Peyer's patch (tissue), 4 donors: ENCODE results near the gene FZR1.

Experiments used
- POLR2A ChIP-seq, 2 donors: fragments of 450-650 bp; IDR thresholded peaks; one replicate each; pipeline ENCODE4 v1.5.1; 2017; ENCODE audit warnings: antibody characterized with exemption in 2 of 2, mild to moderate bottlenecking in 2 of 2, moderate library complexity in 2 of 2
- TF ChIP-seq, protein P1 (sequence below), 6 experiments: fragments of 450-650 bp in 4 of 6; fragments of 200-600 bp in 2 of 6; sonication (generic) in 1 of 6; IDR thresholded peaks; one replicate each; pipeline ENCODE4 v1.5.1; 2017 to 2019; ENCODE audit warnings: antibody characterized with exemption in 6 of 6, mild to moderate bottlenecking in 3 of 6, moderate library complexity in 1 of 6

DNA sequence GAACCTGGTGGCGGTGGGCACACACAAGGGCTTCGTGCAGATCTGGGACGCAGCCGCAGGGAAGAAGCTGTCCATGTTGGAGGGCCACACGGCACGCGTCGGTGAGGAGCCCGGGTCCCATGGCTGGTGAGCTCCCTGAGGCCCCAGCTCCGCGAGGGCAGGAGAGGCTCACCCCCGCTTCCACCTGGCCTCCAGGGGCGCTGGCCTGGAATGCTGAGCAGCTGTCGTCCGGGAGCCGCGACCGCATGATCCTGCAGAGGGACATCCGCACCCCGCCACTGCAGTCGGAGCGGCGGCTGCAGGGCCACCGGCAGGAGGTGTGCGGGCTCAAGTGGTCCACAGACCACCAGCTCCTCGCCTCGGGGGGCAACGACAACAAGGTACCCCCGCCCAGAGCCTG lies 25.6 kb downstream of the FZR1 start:
- TF ChIP-seq, protein P1, sequence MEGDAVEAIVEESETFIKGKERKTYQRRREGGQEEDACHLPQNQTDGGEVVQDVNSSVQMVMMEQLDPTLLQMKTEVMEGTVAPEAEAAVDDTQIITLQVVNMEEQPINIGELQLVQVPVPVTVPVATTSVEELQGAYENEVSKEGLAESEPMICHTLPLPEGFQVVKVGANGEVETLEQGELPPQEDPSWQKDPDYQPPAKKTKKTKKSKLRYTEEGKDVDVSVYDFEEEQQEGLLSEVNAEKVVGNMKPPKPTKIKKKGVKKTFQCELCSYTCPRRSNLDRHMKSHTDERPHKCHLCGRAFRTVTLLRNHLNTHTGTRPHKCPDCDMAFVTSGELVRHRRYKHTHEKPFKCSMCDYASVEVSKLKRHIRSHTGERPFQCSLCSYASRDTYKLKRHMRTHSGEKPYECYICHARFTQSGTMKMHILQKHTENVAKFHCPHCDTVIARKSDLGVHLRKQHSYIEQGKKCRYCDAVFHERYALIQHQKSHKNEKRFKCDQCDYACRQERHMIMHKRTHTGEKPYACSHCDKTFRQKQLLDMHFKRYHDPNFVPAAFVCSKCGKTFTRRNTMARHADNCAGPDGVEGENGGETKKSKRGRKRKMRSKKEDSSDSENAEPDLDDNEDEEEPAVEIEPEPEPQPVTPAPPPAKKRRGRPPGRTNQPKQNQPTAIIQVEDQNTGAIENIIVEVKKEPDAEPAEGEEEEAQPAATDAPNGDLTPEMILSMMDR (IDR thresholded peaks at IDR 0.05), result no peak
- no peak for TF ChIP-seq POLR2A (IDR thresholded peaks at IDR 0.05)
